Measurements from ENCODE around the gene ECM1. TPM values are rescaled to one million over a fixed set of nuclear protein-coding genes. Genes with fewer than 3 reads are reported as not detected.

Gene ECM1
- total and polyA plus RNA-seq, 2 donors (not counting 3 experiments of a cell fraction or from before 2014, with no cell fraction given) = 7.2 to 16.6 TPM

DNA sequence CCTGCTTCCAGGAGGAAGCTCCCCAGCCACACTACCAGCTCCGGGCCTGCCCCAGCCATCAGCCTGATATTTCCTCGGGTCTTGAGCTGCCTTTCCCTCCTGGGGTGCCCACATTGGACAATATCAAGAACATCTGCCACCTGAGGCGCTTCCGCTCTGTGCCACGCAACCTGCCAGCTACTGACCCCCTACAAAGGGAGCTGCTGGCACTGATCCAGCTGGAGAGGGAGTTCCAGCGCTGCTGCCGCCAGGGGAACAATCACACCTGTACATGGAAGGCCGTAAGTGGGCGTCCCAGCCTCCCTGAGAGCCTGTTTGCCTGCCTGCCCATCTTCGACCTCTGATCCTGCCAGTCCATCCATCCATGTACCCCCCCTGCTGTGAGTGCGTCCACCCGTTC, 3.6 kb downstream of the ECM1 start:
- no peaks in the 10 kb centered on the region for H3K36me3 ChIP-seq (ENCODE audit: control insufficient read depth in 2 of 2, extremely low read depth in 1 of 2, insufficient read depth in 2 of 2, low read length in 2 of 2)
- H3K4me1 ChIP-seq (ENCODE audit: control insufficient read depth, extremely low read depth, insufficient read depth, low read length) = peaks cover 14% of the 10 kb centered on the region
- H3K9me1 ChIP-seq (replicated peaks; ENCODE audit: control insufficient read depth, extremely low read depth, insufficient read depth, low read length) = no peaks in the 10 kb centered on the region
- FAIRE-seq = no peak
- intact Hi-C loops (cut with micrococcal nuclease) = no loop called here
- ChIA-PET CTCF (interaction anchor here (0.6 to 2.0 kb wide), 2 partner anchors 21 to 133 kb away, joined by 4 to 5 read pairs; no protein-coding TSS in a partner anchor), POLR2A (no interaction called here)
- TF ChIP-seq, protein P1, sequence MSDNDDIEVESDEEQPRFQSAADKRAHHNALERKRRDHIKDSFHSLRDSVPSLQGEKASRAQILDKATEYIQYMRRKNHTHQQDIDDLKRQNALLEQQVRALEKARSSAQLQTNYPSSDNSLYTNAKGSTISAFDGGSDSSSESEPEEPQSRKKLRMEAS (IDR thresholded peaks at IDR 0.05; ENCODE audit: insufficient read depth, insufficient read length) = no peak
- TF ChIP-seq GATA2 (IDR thresholded peaks at IDR 0.05; ENCODE audit: insufficient read depth, insufficient read length, low read depth, low read length) = no peak
- TF ChIP-seq FOS (IDR thresholded peaks at IDR 0.05; ENCODE audit: borderline replicate concordance, insufficient read depth, low read length) = no peak
- TF ChIP-seq, protein P2, sequence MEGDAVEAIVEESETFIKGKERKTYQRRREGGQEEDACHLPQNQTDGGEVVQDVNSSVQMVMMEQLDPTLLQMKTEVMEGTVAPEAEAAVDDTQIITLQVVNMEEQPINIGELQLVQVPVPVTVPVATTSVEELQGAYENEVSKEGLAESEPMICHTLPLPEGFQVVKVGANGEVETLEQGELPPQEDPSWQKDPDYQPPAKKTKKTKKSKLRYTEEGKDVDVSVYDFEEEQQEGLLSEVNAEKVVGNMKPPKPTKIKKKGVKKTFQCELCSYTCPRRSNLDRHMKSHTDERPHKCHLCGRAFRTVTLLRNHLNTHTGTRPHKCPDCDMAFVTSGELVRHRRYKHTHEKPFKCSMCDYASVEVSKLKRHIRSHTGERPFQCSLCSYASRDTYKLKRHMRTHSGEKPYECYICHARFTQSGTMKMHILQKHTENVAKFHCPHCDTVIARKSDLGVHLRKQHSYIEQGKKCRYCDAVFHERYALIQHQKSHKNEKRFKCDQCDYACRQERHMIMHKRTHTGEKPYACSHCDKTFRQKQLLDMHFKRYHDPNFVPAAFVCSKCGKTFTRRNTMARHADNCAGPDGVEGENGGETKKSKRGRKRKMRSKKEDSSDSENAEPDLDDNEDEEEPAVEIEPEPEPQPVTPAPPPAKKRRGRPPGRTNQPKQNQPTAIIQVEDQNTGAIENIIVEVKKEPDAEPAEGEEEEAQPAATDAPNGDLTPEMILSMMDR (IDR thresholded peaks at IDR 0.05; ENCODE audit: extremely low read depth in 1 of 2, insufficient read depth in 1 of 2, low read depth in 1 of 2, low read length in 2 of 2) = no peak
- no peak for TF ChIP-seq EZH2 (IDR thresholded peaks at IDR 0.05; ENCODE audit: borderline replicate concordance, low read depth, low read length, severe bottlenecking)
- TF ChIP-seq JUN (IDR thresholded peaks at IDR 0.05; ENCODE audit: borderline replicate concordance, insufficient read depth, insufficient read length, low read depth) = no peak
- TF ChIP-seq POLR2AphosphoS5 (IDR thresholded peaks at IDR 0.05; ENCODE audit: insufficient read depth, low read depth, low read length) = no peak
- no peak for TF ChIP-seq POLR2A (IDR thresholded peaks at IDR 0.05; ENCODE audit: low read depth, low read length)
- no peak for TF ChIP-seq MYC (IDR thresholded peaks at IDR 0.05; ENCODE audit: low read depth, low read length)
- no peak overlapping the region for H3K4me2 ChIP-seq (ENCODE audit: insufficient read depth, low read length)
- no peak overlapping the region for H2AFZ ChIP-seq (ENCODE audit: low read depth, low read length)
- H3K79me2 ChIP-seq (ENCODE audit: control insufficient read depth, insufficient read depth, low read length) = no peaks in the 10 kb centered on the region
- no peak overlapping the region for H3K4me3 ChIP-seq (replicated peaks in 1 of 3; ENCODE audit: insufficient read depth in 1 of 3, low read depth in 1 of 3, low read length in 3 of 3)
- H4K20me1 ChIP-seq (replicated peaks; ENCODE audit: control insufficient read depth, extremely low read depth, insufficient read depth, low read length) = no peaks in the 10 kb centered on the region
- no peaks in the 10 kb centered on the region for H3K9me3 ChIP-seq (replicated peaks; ENCODE audit: control insufficient read depth, insufficient read depth, low read length)
- DNase-seq (ENCODE audit: low read depth, low spot score) = no peak
- H3K27ac ChIP-seq (ENCODE audit: insufficient read depth, low read depth, low read length) = no peak overlapping the region
- no peak overlapping the region for H3K9ac ChIP-seq (replicated peaks; ENCODE audit: extremely low read depth, insufficient read depth, low read length)
- H3K27me3 ChIP-seq (ENCODE audit: control insufficient read depth in 2 of 2, insufficient read depth in 2 of 2, low read length in 2 of 2) = no peaks in the 10 kb centered on the region
- BruUV-seq (replicated peaks) = no TSS peak
- dilution Hi-C loops (cut with MboI; ENCODE audit: extremely low pct_ligation_motif_present, low sequenced_read_pairs) = no loop called here
